Measurements from ENCODE around the gene PPP4C.
"Not testable (repeated sequence)": the region's sequence is repeated elsewhere in the genome, so short reads cannot be mapped to it uniquely, and the experiment has no call there.

The PPP4C gene

GRCh38 chr16:30104090-30104489 lies 28.3 kb downstream of the PPP4C start:
- no peak for DNase-seq

- DNase-seq = no peak
Observed at GRCh38 chr16:30104492-30104891, 28.7 kb downstream of the PPP4C start.

- DNase-seq = no peak
Observed at GRCh38 chr16:30108059-30108850, 32.5 kb downstream of the PPP4C start.

- no peak for DNase-seq
Observed at GRCh38 chr16:30110661-30111060, 34.9 kb downstream of the PPP4C start.

GRCh38 chr16:30112197-30113030 lies 36.6 kb downstream of the PPP4C start:
- no peak for DNase-seq

- no peak for DNase-seq
Observed at GRCh38 chr16:30113031-30113710, 37.4 kb downstream of the PPP4C start, which contains the start of gene GDPD3. Gene GDPD3, minus strand, starts transcription at chr16:30113537. Its CDS starts 59 bp downstream, at chr16:30113478.

- DNase-seq = no peak
Observed at GRCh38 chr16:30113711-30114333, 38.0 kb downstream of the PPP4C start.

- no peak for DNase-seq
Observed at GRCh38 chr16:30114411-30114810, 38.6 kb downstream of the PPP4C start.

GRCh38 chr16:30114833-30115232 lies 39.0 kb downstream of the PPP4C start:
- DNase-seq = not testable (repeated sequence)

- DNase-seq = no peak
Observed at GRCh38 chr16:30115238-30115637, 39.4 kb downstream of the PPP4C start.

- DNase-seq = no peak
Observed at GRCh38 chr16:30116291-30117207, 40.8 kb downstream of the PPP4C start.

- no peak for DNase-seq
Observed at GRCh38 chr16:30117768-30118167, 42.0 kb downstream of the PPP4C start.

GRCh38 chr16:30119428-30119827 lies 43.6 kb downstream of the PPP4C start:
- DNase-seq = no peak

GRCh38 chr16:30120340-30121105 lies 44.7 kb downstream of the PPP4C start:
- no peak for DNase-seq

GRCh38 chr16:30121741-30122571 lies 46.2 kb downstream of the PPP4C start:
- no peak for DNase-seq

- no peak for DNase-seq
Observed at GRCh38 chr16:30122604-30123160, 46.9 kb downstream of the PPP4C start.

- no peak for DNase-seq
Observed at GRCh38 chr16:30124985-30125379, 49.2 kb downstream of the PPP4C start.

GRCh38 chr16:30125690-30126089 lies 49.9 kb downstream of the PPP4C start:
- DNase-seq = not testable (repeated sequence)

GRCh38 chr16:30127993-30128392 lies 52.2 kb downstream of the PPP4C start:
- DNase-seq = no peak

Data from KG1 (cell line).